ENCODE data around the gene C3orf85.

Gene C3orf85

GRCh38 chr3:109137761-109138160, 1.2 kb downstream of the C3orf85 start:
- Histone ChIP-seq H3K9me2 (ENCODE audit: low read depth, low read length) (no peaks in the 10 kb centered on the region), H4K20me1 (ENCODE audit: insufficient read depth, low read length) (no peaks in the 10 kb centered on the region), H3K9ac (ENCODE audit: low read length) (no peak overlapping the region), H3F3A (ENCODE audit: insufficient read depth, low read length) (no peaks in the 10 kb centered on the region), H3K4me3 (ENCODE audit: low read depth, low read length, poor library complexity, severe bottlenecking) (no peak overlapping the region), H2AFZ (ENCODE audit: low read length) (no peak overlapping the region), H3K27ac (ENCODE audit: low read depth, low read length, poor library complexity, severe bottlenecking) (no peak overlapping the region), H3K4me2 (ENCODE audit: low read length) (no peak overlapping the region), H3K9me3 (ENCODE audit: low read length) (no peaks in the 10 kb centered on the region), H3K79me2 (ENCODE audit: insufficient read depth, low read length) (no peaks in the 10 kb centered on the region), H3K36me3 (ENCODE audit: insufficient read depth, low read length) (no peaks in the 10 kb centered on the region), H3K27me3 (ENCODE audit: insufficient read depth, low read length) (no peaks in the 10 kb centered on the region), H3K4me1 (ENCODE audit: insufficient read depth, low read length, severe bottlenecking) (no peaks in the 10 kb centered on the region)
- no peak for TF ChIP-seq CTCF (IDR thresholded peaks at IDR 0.05; ENCODE audit: low read length)
- no peak for TF ChIP-seq EZH2 (IDR thresholded peaks at IDR 0.05; ENCODE audit: borderline replicate concordance, low read length)

- H3K27ac ChIP-seq (ENCODE audit: low read depth, low read length, poor library complexity, severe bottlenecking), result no peak overlapping the region
- H3F3A ChIP-seq (ENCODE audit: insufficient read depth, low read length), result no peaks in the 10 kb centered on the region
- no peaks in the 10 kb centered on the region for H3K27me3 ChIP-seq (ENCODE audit: insufficient read depth, low read length)
- no peaks in the 10 kb centered on the region for H3K4me1 ChIP-seq (ENCODE audit: insufficient read depth, low read length, severe bottlenecking)
- H3K9ac ChIP-seq (ENCODE audit: low read length), result no peak overlapping the region
- H3K9me2 ChIP-seq (ENCODE audit: low read depth, low read length), result no peaks in the 10 kb centered on the region
- H3K4me3 ChIP-seq (ENCODE audit: low read depth, low read length, poor library complexity, severe bottlenecking), result no peak overlapping the region
- TF ChIP-seq CTCF (IDR thresholded peaks at IDR 0.05; ENCODE audit: low read length) (no peak), EZH2 (IDR thresholded peaks at IDR 0.05; ENCODE audit: borderline replicate concordance, low read length) (no peak)
- H3K9me3 ChIP-seq (ENCODE audit: low read length), result no peaks in the 10 kb centered on the region
- no peaks in the 10 kb centered on the region for H3K36me3 ChIP-seq (ENCODE audit: insufficient read depth, low read length)
- no peak overlapping the region for H3K4me2 ChIP-seq (ENCODE audit: low read length)
- H3K79me2 ChIP-seq (ENCODE audit: insufficient read depth, low read length), result no peaks in the 10 kb centered on the region
- no peaks in the 10 kb centered on the region for H4K20me1 ChIP-seq (ENCODE audit: insufficient read depth, low read length)
- H2AFZ ChIP-seq (ENCODE audit: low read length), result no peak overlapping the region
Measured at GRCh38 chr3:109140318-109140717, 3.8 kb downstream of the C3orf85 start.

GRCh38 chr3:109143646-109144045, 7.1 kb downstream of the C3orf85 start:
- Histone ChIP-seq H3K4me2 (ENCODE audit: low read length) (no peak overlapping the region), H4K20me1 (ENCODE audit: insufficient read depth, low read length) (no peaks in the 10 kb centered on the region), H3K27me3 (ENCODE audit: insufficient read depth, low read length) (no peaks in the 10 kb centered on the region), H3K36me3 (ENCODE audit: insufficient read depth, low read length) (no peaks in the 10 kb centered on the region), H3K9me3 (ENCODE audit: low read length) (no peaks in the 10 kb centered on the region), H3K9me2 (ENCODE audit: low read depth, low read length) (no peaks in the 10 kb centered on the region), H3K27ac (ENCODE audit: low read depth, low read length, poor library complexity, severe bottlenecking) (no peak overlapping the region), H2AFZ (ENCODE audit: low read length) (no peak overlapping the region), H3K79me2 (ENCODE audit: insufficient read depth, low read length) (no peaks in the 10 kb centered on the region), H3F3A (ENCODE audit: insufficient read depth, low read length) (no peaks in the 10 kb centered on the region), H3K4me3 (ENCODE audit: low read depth, low read length, poor library complexity, severe bottlenecking) (no peak overlapping the region), H3K4me1 (ENCODE audit: insufficient read depth, low read length, severe bottlenecking) (no peaks in the 10 kb centered on the region), H3K9ac (ENCODE audit: low read length) (no peak overlapping the region)
- TF ChIP-seq CTCF (IDR thresholded peaks at IDR 0.05; ENCODE audit: low read length), result no peak
- TF ChIP-seq EZH2 (IDR thresholded peaks at IDR 0.05; ENCODE audit: borderline replicate concordance, low read length), result no peak
